SK-N-SH (cell line): Measurements from ENCODE around the gene MAT2A. TPM values are rescaled to one million over a fixed set of nuclear protein-coding genes. Genes with fewer than 3 reads are reported as not detected.

Experiments
- CTCF ChIA-PET: fragments of 300-600, 350-600 bp; formaldehyde crosslinking; extraction: SDS; loops from one replicate; lab custom pipeline; 2021; lab: Yijun Ruan, JAX
- POLR2A ChIA-PET: fragments of 350-600 bp; sonication (Branson Sonifier 250); formaldehyde crosslinking; extraction: SDS; loops from one replicate; lab custom pipeline; 2020; ENCODE audit warnings: antibody characterized with exemption, inconsistent platforms; lab: Yijun Ruan, JAX
- DNase-seq: peaks from one replicate; pipeline ENCODE4 v3.0.0; 2012
- H2AFZ ChIP-seq: fragments of 200-600 bp; sonication (generic); 2 replicates; pipeline ENCODE4 v1.8.1; 2016; ENCODE audit warnings: antibody characterized with exemption, mild to moderate bottlenecking, low read depth
- H3F3A ChIP-seq: fragments of 200-600 bp; sonication (generic); replicated peaks from 2 replicates; pipeline ENCODE3; 2016; ENCODE audit warnings: antibody characterized with exemption, mild to moderate bottlenecking; ENCODE audit not compliant: insufficient read depth
- H3K27ac ChIP-seq, 2 experiments: fragments of 200-500 bp in 1 of 2; fragments of 200-600 bp in 1 of 2; sonication (Bioruptor generic) in 1 of 2; sonication (generic), shearing (Covaris generic) in 1 of 2; 2 replicates each; pipeline versions ENCODE4 v1.5.1 to v1.6.1; 2014 to 2016; ENCODE audit warnings: low read depth in 2 of 2, inconsistent platforms in 1 of 2, low read length in 1 of 2, mild to moderate bottlenecking in 1 of 2, mixed read lengths in 1 of 2
- H3K27me3 ChIP-seq: fragments of 200-600 bp; sonication (generic), shearing (Covaris generic); 2 replicates; pipeline ENCODE4 v1.6.1; 2016; ENCODE audit warnings: mixed run types; ENCODE audit not compliant: insufficient read depth
- H3K36me3 ChIP-seq, 2 experiments: fragments of 200-500 bp in 1 of 2; fragments of 200-600 bp in 1 of 2; sonication (Bioruptor generic) in 1 of 2; sonication (generic) in 1 of 2; replicated peaks in 1 of 2; 2 replicates each; pipeline versions ENCODE3 to v1.5.1; 2014 to 2016; ENCODE audit warnings: low read length in 1 of 2, mild to moderate bottlenecking in 1 of 2; ENCODE audit not compliant: insufficient read depth in 2 of 2, control insufficient read depth in 1 of 2
- H3K4me1 ChIP-seq, 2 experiments: fragments of 200-500 bp in 1 of 2; fragments of 200-600 bp in 1 of 2; sonication (Bioruptor generic) in 1 of 2; sonication (generic), shearing (Covaris generic) in 1 of 2; 2 replicates each; pipeline versions ENCODE4 v1.5.1 to v1.6.1; 2014 to 2016; ENCODE audit warnings: low read depth in 1 of 2, low read length in 1 of 2, mixed run types in 1 of 2; ENCODE audit not compliant: insufficient read depth in 2 of 2, control insufficient read depth in 1 of 2
- H3K4me2 ChIP-seq: fragments of 200-600 bp; sonication (generic), shearing (Covaris generic); 2 replicates; pipeline ENCODE4 v1.6.1; 2017; ENCODE audit warnings: mixed run types
- H3K4me3 ChIP-seq, 2 experiments: fragments of 200-500 bp in 1 of 2; fragments of 200-600 bp in 1 of 2; sonication (Bioruptor generic) in 1 of 2; sonication (generic), shearing (Covaris generic) in 1 of 2; 2 replicates each; pipeline versions ENCODE4 v1.5.1 to v1.8.1; 2014 to 2016; ENCODE audit warnings: low read depth in 2 of 2, inconsistent platforms in 1 of 2, low read length in 1 of 2, mild to moderate bottlenecking in 1 of 2, mixed read lengths in 1 of 2, moderate library complexity in 1 of 2
- H3K79me2 ChIP-seq: fragments of 200-600 bp; sonication (generic); 2 replicates; pipeline ENCODE4 v1.8.1; 2017; ENCODE audit warnings: mild to moderate bottlenecking; ENCODE audit not compliant: insufficient read depth
- H3K9ac ChIP-seq: fragments of 200-600 bp; sonication (generic); 2 replicates; pipeline ENCODE4 v1.6.1; 2017; ENCODE audit warnings: mixed run types
- H3K9me2 ChIP-seq: fragments of 200-600 bp; sonication (generic); 2 replicates; pipeline ENCODE4 v1.6.1; 2017; ENCODE audit warnings: mixed run types
- H3K9me3 ChIP-seq: fragments of 200-600 bp; sonication (generic); 2 replicates; pipeline ENCODE4 v1.6.1; 2017; ENCODE audit warnings: mixed run types, mild to moderate bottlenecking, moderate library complexity
- H4K20me1 ChIP-seq: fragments of 200-600 bp; sonication (generic); 2 replicates; pipeline ENCODE4 v1.6.1; 2017; ENCODE audit warnings: mild to moderate bottlenecking, mixed run types; ENCODE audit not compliant: insufficient read depth
- CHD2 ChIP-seq: fragments of 150-350 bp; IDR thresholded peaks from 2 replicates; pipeline ENCODE4 v1.6.1; 2018; ENCODE audit warnings: low read length; ENCODE audit not compliant: partially characterized antibody
- CTCF ChIP-seq: fragments of 200-600 bp; sonication (generic); IDR thresholded peaks from 2 replicates; pipeline ENCODE4 v1.6.1; 2017; ENCODE audit warnings: antibody characterized with exemption, mild to moderate bottlenecking, moderate library complexity
- FOXJ3 ChIP-seq: sonication (generic); formaldehyde crosslinking; IDR thresholded peaks from 2 replicates; pipeline ENCODE4 v1.5.1; 2020; ENCODE audit warnings: mild to moderate bottlenecking, missing genetic modification reagents
- IRF3 ChIP-seq: fragments of 150-350 bp; IDR thresholded peaks from 2 replicates; pipeline ENCODE4 v1.6.1; 2016; ENCODE audit warnings: mild to moderate bottlenecking, low read depth, low read length
- JUND ChIP-seq: IDR thresholded peaks from 2 replicates; pipeline ENCODE4 v1.4.0; 2012
- MXI1 ChIP-seq: IDR thresholded peaks from 2 replicates; pipeline ENCODE4 v1.6.1; 2012; ENCODE audit warnings: mild to moderate bottlenecking, low read depth, low read length, improper control_type of control experiment
- NFIC ChIP-seq: IDR thresholded peaks from 2 replicates; pipeline ENCODE4 v1.4.0; 2012; ENCODE audit warnings: borderline replicate concordance
- POLR2AphosphoS5 ChIP-seq: IDR thresholded peaks from 2 replicates; pipeline ENCODE4 v1.6.1; 2012; ENCODE audit warnings: low read depth, low read length
- RCOR1 ChIP-seq: fragments of 150-350 bp; IDR thresholded peaks from 2 replicates; pipeline ENCODE4 v1.6.1; 2017; ENCODE audit warnings: antibody characterized with exemption, low read length
- RXRA ChIP-seq: IDR thresholded peaks from 2 replicates; pipeline ENCODE4 v1.4.0; 2012; ENCODE audit warnings: low read depth, mild to moderate bottlenecking, borderline replicate concordance
- TAF1 ChIP-seq: IDR thresholded peaks from 2 replicates; pipeline ENCODE4 v1.6.1; 2012; ENCODE audit warnings: low read depth, mild to moderate bottlenecking, low read length, moderate library complexity, borderline replicate concordance
- TCF12 ChIP-seq: IDR thresholded peaks from 2 replicates; pipeline ENCODE4 v1.4.0; 2012
- TEAD4 ChIP-seq: IDR thresholded peaks from 2 replicates; pipeline ENCODE4 v1.4.0; 2012; ENCODE audit warnings: mild to moderate bottlenecking, borderline replicate concordance; ENCODE audit not compliant: insufficient read depth
- USF1 ChIP-seq: IDR thresholded peaks from 2 replicates; pipeline ENCODE4 v1.4.0; 2012; ENCODE audit warnings: low read depth, borderline replicate concordance
- USF2 ChIP-seq: fragments of 150-350 bp; IDR thresholded peaks from 2 replicates; pipeline ENCODE4 v1.6.1; 2017; ENCODE audit warnings: antibody characterized with exemption, low read length, low read depth, borderline replicate concordance
- YY1 ChIP-seq: IDR thresholded peaks from 2 replicates; pipeline ENCODE4 v1.4.0; 2012; ENCODE audit warnings: low read depth, mild to moderate bottlenecking
- ZBTB33 ChIP-seq: IDR thresholded peaks from 2 replicates; pipeline ENCODE4 v1.4.0; 2012; ENCODE audit warnings: low read depth, borderline replicate concordance
- WGBS: methylation state at CpG from one replicate; pipeline ENCODE4 v1.1.6; 2017; ENCODE audit warnings: low lambda C conversion rate; 5-methylcytosine and 5-hydroxymethylcytosine counted together
- polyA plus RNA-seq, 3 experiments: library from polyadenylated mRNA; depleted of rRNA; stranded (reverse); fragments of >200 nt; gene quantifications; 2 replicates each; pipeline ENCODE4 v1.2.3, GENCODE V29; 2012

The MAT2A gene
- polyA plus RNA-seq, 1 of the 3 experiments (the other 2 are of a cell fraction) = 187 TPM

GRCh38 chr2:85523062-85523902, 15.7 kb upstream of the MAT2A start:
- Histone ChIP-seq H3K4me3 (no peak overlapping the region), H4K20me1 (no peaks in the 10 kb centered on the region), H3K4me2 (no peak overlapping the region), H3K9me2 (no peaks in the 10 kb centered on the region), H3K36me3 (no peaks in the 10 kb centered on the region), H3K4me1 (peaks cover 9 to 30% of the 10 kb centered on the region in 2 experiments; a peak in 3 of 4 replicates), H3K27ac (peak overlapping the region; percentile 13 to 98; a peak in 3 of 4 replicates), H3K27me3 (no peaks in the 10 kb centered on the region), H3K9me3 (no peaks in the 10 kb centered on the region), H3K9ac (no peak overlapping the region), H2AFZ (no peak overlapping the region), H3F3A (no peaks in the 10 kb centered on the region), H3K79me2 (no peaks in the 10 kb centered on the region)
- ChIA-PET POLR2A (interaction anchor here (0.6 to 3.8 kb wide), 14 partner anchors 10 to 280 kb away, joined by 3 to 135 read pairs (median 9); partner anchors contain the start of genes C2orf68, MAT2A, RNF181 and SH2D6), CTCF (interaction anchor here (0.6 to 5.9 kb wide), 9 partner anchors 13 to 104 kb away, joined by 3 to 67 read pairs (median 9); partner anchors contain the start of genes MAT2A and SH2D6)
- DNase-seq = no peak
- WGBS = 77% methylated on average over 8 of the region's 8 CpGs
- TF ChIP-seq NFIC = no peak
- no peak; the same call in 1 of the 2 replicates for TF ChIP-seq RCOR1
- no peak for TF ChIP-seq IRF3
- TF ChIP-seq ZBTB33 = no peak
- TF ChIP-seq CHD2 = no peak
- no peak for TF ChIP-seq TAF1
- TF ChIP-seq FOXJ3 (CRISPR knock-in tag) = no peak
- no peak for TF ChIP-seq TEAD4
- TF ChIP-seq USF1 = no peak
- no peak for TF ChIP-seq POLR2AphosphoS5
- no peak for TF ChIP-seq YY1
- no peak for TF ChIP-seq USF2
- no peak for TF ChIP-seq RXRA
- no peak for TF ChIP-seq CTCF
- no peak for TF ChIP-seq MXI1
- TF ChIP-seq JUND = no peak
- TF ChIP-seq TCF12 = no peak
